ENCODE results near the gene GATB.

Gene GATB

DNA sequence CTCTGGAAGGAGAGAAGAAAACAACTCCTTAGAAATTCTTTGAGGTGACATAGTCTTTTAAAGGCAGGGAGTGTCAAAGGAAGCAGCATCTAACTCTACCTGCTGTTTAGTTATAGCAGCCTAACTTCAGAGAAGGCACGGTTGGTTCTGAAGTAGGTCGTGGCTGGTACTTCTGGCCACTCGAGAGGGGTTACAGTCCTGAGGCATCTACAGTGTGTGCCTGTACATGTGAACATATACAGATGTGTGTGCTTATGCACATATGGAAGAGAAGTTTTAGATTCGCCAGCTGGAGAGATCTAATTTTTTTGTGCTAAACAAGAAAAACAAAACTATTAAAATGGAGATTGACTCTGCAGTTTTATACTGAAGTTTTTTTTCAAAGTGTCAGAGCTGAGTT, 52.7 kb downstream of the GATB start:
- ChIA-PET POLR2A (interaction anchor here (0.6 kb wide), 1 partner anchor 108 kb away, joined by 3 read pairs; no protein-coding TSS in a partner anchor), CTCF (interaction anchor here (1.2 kb wide), 1 partner anchor 12 kb away, joined by 3 read pairs; no protein-coding TSS in a partner anchor)
- no peak for DNase-seq (ENCODE audit: extremely low spot score)
- TF ChIP-seq, protein P1, sequence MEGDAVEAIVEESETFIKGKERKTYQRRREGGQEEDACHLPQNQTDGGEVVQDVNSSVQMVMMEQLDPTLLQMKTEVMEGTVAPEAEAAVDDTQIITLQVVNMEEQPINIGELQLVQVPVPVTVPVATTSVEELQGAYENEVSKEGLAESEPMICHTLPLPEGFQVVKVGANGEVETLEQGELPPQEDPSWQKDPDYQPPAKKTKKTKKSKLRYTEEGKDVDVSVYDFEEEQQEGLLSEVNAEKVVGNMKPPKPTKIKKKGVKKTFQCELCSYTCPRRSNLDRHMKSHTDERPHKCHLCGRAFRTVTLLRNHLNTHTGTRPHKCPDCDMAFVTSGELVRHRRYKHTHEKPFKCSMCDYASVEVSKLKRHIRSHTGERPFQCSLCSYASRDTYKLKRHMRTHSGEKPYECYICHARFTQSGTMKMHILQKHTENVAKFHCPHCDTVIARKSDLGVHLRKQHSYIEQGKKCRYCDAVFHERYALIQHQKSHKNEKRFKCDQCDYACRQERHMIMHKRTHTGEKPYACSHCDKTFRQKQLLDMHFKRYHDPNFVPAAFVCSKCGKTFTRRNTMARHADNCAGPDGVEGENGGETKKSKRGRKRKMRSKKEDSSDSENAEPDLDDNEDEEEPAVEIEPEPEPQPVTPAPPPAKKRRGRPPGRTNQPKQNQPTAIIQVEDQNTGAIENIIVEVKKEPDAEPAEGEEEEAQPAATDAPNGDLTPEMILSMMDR (IDR thresholded peaks at IDR 0.05; ENCODE audit: control extremely low read depth, extremely low read depth, low read depth, missing control alignments) = no peak

- no peak for DNase-seq (ENCODE audit: extremely low spot score)
- POLR2A ChIA-PET = no interaction called here
- CTCF ChIA-PET = interaction anchor here (1.1 to 2.3 kb wide), 5 partner anchors 8 to 25 kb away, joined by 3 to 9 read pairs (median 4); no protein-coding TSS in a partner anchor
- TF ChIP-seq, protein P1 (IDR thresholded peaks at IDR 0.05; ENCODE audit: control extremely low read depth, extremely low read depth, low read depth, missing control alignments) = no peak
Observed at GRCh38 chr4:151703401-151703800, 57.4 kb downstream of the GATB start.

- ChIA-PET CTCF (interaction anchor here (1.1 to 2.3 kb wide), 6 partner anchors 8 to 26 kb away, joined by 3 to 9 read pairs (median 4); no protein-coding TSS in a partner anchor), POLR2A (no interaction called here)
- TF ChIP-seq, protein P1 (IDR thresholded peaks at IDR 0.05; ENCODE audit: control extremely low read depth, extremely low read depth, low read depth, missing control alignments) = no peak
- DNase-seq (ENCODE audit: extremely low spot score) = no peak
Observed at GRCh38 chr4:151702256-151702655, 58.6 kb downstream of the GATB start.

DNA sequence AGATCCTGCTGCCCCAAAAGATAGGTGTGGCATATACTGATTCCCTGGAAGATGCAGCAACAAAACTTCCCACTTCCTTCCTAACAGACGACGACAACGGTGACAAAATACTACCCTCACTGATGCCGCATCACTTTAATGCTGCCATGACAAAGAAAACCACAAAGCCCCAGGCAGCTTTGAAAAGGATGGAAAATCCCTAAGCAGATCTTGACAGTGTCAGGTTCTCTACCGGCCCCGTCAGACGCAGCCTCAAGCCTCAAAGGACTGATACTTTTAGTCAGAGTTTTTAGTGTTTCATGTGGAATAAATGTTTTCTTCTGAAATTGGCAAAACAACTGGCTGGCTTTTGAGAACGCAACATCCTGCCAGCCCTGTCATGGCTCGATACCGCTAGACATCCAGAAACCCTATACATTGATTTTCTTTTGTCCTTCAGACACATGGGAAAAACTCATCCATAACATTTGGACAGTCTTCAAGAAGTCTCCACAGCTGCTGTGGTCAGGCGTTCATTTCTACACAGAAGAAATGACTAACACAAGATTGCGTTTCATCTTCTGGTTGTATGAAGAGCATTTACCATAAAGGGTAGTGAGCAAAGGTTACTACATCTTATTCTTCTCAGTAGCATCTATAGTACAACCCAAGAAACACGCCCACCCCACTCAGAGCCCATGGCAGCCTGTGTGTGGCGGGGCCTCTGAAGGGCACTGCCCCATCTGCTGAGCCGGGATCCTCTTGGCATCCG, 60.1 kb downstream of the GATB start:
- POLR2A ChIA-PET = no interaction called here
- no peak for DNase-seq (ENCODE audit: extremely low spot score)
- TF ChIP-seq, protein P1 (IDR thresholded peaks at IDR 0.05; ENCODE audit: control extremely low read depth, extremely low read depth, low read depth, missing control alignments) = no peak
- CTCF ChIA-PET = interaction anchor here (1.9 kb wide), 1 partner anchor 94 kb away, joined by 4 read pairs; no protein-coding TSS in a partner anchor

DNA sequence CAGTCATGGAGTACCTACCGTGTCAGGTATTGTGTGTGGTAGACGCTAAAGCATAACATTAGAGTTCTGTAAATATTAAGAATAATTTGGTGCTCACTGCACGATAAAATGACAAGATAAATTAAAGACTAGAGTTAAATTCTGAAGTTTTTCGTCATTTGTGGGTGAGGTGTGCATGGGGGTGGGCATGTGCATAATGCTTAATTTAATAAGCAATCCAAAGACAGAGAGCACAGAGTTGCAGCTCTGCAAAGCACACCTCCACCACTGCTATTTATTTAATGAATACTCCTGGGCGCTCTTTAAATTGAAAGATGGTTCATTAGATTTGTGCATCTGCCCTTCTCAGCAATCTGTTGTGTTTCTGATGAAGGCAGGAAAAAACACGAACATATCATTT, 62.6 kb downstream of the GATB start:
- CTCF ChIA-PET = no interaction called here
- TF ChIP-seq, protein P1 (IDR thresholded peaks at IDR 0.05; ENCODE audit: control extremely low read depth, extremely low read depth, low read depth, missing control alignments) = no peak
- POLR2A ChIA-PET = no interaction called here
- no peak for DNase-seq (ENCODE audit: extremely low spot score)

- TF ChIP-seq, protein P1 (IDR thresholded peaks at IDR 0.05; ENCODE audit: control extremely low read depth, extremely low read depth, low read depth, missing control alignments) = no peak
- CTCF ChIA-PET = interaction anchor here (0.7 to 2.4 kb wide), 4 partner anchors 8 to 12 kb away, joined by 3 to 8 read pairs (median 6); no protein-coding TSS in a partner anchor
- POLR2A ChIA-PET = no interaction called here
- no peak for DNase-seq (ENCODE audit: extremely low spot score)
Observed at GRCh38 chr4:151694961-151695720, 65.7 kb downstream of the GATB start.
